Measurements from ENCODE around the gene SCNN1B.
"Not testable (repeated sequence)": the region's sequence is repeated elsewhere in the genome, so short reads cannot be mapped to it uniquely, and the experiment has no call there.

The SCNN1B gene

DNA sequence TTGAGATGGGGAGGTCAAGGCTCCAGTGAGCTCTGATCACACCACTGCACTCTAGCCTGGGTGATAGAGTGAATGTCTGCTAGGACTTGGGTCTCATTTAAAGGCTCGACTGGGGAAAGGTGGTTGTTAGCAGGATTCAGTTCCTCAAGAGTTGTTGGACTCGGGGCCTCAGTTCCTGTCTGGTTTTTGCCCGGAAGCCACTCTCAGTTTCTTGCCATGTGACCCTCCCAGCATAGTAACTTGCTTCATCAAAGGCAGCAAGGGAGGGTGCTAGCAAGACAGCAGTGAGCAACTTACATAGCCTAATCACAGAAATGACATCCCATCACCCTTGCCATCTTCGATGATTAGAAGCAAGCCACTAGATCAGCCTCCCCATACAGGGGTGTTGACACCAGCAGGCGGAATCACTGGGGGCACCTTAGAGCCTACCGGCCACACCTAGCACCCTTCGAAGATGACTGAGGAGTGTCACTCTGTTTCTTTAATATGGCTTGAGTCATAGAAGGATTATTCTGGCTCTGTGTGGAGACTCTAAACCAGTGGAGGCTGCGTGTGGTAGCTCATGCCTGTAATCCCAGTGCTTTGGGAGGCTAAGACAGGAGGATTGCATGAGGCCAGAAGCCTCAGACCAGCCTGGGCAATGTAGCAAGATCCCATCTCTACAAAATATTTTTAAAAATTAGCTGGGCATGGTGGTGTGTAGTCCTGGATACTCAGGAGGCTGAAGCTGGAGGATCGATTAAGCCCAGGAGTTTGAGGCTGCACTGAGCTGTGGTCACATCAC is 13.2 kb upstream of the SCNN1B start:
- DNase-seq: no peak

DNA sequence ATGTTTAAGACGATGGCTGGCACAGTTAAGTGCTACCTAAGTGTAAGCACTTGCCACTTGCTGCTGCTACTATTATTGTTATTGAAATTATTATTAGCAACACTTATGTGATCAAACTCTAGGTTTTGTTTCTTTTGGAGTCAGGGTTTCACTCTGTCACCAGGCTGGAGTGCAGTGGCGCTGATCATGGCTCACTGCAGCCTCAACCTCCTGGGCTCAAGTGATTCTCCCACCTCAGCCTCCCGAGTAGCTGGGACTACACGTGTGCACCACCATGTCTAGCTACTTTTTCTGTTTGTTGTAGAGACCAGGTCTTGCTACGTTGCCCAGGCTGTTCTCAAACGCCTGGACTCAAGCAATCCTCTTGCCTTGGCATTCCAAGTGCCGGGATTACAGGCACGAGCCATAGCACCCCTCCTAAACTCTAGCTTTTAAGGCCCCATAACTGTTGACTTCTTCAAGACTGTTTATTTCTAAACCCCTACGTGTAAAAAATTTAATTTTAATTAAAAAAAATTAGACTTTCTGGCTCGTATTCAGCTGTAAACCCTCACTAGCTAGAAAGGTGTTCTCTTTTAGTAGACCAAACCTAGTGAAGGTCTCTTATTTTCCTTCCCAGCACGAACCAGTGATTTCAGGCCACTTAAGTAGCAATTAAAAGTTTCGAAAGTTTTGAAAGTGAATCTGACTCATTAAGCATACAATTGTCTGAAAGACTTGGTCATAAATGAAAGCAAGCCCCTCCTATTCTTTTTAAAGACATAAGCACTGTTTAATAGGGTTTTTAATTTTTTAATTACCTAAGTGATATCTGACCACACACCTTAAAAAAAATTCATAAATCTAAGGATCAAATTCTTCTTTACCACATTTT is 11.7 kb upstream of the SCNN1B start:
- DNase-seq: no peak

DNA sequence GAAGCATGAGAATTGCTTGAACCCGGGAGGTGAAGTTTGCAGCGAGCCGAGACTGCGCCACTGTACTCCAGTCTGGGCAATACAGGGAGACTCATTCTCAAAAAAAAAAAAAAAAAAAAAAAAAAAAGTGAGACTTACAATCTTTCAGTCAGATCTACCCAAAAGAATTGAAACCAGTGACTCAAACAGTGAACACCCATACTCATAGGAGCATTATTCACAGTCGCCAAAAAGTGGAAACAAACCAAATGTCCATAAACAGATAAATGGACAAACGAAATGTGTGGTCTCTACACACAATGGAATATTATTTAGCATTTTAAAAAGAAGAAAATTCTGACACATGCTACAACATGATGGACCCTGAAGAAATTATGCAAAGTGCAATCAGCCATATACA is 9.1 kb upstream of the SCNN1B start:
- DNase-seq: no peak

DNA sequence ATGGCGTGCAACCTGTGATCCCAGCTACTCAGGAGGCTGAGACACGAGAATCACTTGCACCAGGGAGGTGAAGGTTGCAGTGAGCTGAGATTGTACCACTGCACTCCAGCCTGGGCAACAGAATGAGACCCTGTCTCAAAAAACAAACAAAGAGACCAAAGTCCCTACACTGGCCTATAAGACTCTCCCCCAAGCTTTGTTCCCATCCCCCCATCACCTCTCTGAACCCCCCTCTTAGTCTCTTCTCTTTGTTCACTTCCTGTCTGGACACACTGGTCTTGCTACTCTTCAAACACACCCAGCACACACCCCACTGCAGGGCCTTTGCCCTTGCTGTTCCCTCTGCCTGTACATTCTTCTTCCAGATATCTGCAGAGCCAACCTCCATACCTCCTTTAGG is 7.8 kb upstream of the SCNN1B start:
- no peak for DNase-seq

DNA sequence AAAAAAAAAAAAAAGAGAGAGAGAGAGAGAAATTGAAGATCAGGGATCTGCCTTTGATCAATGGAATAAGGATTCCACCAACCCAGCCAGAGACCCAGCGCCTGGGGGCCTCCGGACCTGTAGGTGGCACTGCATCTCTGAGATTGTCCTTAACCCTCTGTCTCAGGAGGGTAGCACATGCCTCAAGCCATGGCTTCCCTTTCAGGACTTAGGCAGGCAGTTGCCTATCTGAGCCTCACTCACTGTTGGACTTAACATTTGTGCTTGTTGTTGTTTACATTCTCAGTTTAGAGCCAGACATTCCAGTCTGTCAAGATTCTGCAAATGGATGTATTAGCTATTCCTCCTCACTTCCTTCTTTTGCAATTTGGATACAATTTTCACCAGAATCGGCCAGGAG is 5.1 kb upstream of the SCNN1B start:
- DNase-seq: no peak

DNA sequence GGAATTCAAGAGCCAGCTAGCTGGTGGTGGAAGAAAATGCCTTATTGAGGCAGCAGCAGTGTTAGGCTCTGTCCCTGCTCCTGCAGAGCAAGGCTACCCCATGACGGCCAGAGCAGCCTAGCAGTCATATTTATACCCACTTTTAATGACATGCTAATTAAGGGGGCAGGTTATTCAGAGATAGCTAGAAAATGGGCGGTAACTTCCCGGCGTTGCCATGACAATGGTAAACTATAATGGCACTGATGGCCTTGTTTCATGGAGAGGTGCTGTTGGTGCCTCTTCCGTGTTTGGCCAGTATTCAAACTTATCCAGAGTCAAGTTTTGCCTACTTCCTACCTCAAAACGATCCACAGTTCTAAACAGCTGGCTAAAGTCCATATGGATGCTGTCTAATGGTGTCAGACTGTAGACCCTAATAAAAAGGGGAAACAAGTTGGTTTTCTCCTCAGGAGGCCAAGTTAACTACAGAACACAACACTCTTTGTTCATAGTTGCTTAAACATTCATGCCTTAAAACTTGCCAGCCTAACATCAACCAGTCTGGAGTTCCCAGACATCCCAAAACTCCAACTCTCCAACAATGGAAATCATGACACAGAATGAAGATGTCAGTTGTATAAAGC is 3.7 kb upstream of the SCNN1B start:
- no peak for DNase-seq

DNA sequence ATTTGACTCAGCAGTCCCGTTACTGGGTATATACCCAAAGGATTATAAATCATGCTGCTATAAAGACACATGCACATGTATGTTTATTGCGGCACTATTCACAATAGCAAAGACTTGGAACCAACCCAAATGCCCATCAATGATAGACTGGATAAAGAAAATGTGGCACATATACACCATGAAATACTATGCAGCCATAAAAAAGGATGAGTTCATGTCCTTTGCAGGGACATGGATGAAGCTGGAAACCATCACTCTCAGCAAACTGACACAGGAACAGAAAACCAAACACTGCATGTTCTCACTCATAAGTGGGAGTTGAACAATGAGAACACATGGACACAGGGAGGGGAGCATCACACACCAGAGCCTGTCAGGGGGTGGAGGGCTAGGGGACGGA is 2.3 kb upstream of the SCNN1B start:
- not testable (repeated sequence) for DNase-seq

DNA sequence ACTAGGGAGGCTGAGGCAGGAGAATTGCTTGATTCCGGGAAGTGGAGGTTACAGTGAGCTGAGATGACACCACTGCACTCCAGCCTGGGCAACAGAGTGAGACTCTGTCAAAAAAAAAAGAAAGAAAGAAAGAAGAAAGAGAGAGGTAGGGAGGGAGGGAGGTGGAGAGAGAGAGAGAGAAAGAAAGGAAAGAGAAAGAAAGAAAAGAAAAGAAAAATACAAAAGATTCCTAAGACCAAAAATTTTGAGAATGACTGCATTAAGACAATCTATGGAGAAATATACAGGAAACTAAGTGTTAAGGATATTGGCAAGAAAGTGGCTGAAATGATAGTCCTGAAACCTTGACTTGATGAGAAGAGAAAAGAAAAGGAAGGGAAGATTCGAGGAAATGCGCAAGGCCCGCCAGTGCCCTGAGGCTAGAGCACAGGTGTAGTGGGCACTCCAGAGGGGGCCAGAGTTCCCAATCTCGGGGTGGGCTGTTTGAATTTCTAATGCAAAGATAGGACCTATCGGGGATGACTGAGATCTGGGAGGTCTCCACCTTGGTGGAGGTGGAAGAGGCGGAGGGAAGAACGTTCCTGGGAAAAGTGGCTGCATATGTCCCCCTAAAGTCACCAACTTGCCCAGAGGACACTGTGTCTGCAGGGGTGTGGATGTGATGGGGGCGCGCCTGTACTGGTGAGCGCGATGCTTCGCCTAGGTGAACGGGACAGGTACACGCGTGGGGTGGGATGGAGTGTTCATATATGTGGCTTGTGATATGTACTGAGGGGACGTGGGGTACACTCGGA is 654 bp upstream of the SCNN1B start:
- no peak for DNase-seq

DNA sequence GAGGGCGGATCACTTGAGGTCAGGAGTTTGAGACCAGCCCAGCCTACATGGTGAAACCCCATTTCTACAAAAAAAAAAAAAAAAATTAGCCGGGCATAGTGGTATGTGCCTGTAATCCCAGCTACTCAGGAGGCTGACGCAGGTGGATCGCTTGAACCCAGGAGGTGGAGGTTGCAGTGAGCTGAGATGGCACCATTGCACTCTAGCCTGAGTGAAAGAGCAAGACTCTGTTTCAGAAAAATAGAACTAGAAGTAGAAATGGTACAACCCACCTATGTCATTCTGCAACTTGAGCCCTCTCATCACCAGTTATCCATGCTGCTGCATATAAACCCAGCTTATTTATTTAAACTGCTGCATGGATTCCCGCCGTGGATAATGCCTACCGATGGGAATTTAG is 1.6 kb downstream of the SCNN1B start:
- DNase-seq: no peak

DNA sequence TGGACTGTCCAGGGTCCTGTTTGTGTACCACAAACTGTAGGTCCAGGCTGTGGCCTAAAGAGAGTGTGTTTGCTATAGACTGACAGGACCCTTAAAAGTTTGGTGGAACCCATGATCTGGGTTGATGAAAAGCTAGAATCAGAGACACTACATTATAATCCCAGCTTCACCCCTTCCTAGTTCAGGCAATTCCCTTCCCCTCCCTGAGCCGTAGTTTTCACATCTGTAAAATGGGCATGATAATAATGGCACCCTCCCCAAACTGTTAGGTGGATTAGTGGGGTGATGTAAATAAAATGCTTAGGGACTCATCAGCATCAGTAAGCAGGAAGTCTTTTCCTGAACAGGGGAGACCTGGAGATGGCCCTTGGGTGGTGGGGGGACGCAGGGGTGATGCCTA is 2.5 kb downstream of the SCNN1B start:
- DNase-seq: no peak

DNA sequence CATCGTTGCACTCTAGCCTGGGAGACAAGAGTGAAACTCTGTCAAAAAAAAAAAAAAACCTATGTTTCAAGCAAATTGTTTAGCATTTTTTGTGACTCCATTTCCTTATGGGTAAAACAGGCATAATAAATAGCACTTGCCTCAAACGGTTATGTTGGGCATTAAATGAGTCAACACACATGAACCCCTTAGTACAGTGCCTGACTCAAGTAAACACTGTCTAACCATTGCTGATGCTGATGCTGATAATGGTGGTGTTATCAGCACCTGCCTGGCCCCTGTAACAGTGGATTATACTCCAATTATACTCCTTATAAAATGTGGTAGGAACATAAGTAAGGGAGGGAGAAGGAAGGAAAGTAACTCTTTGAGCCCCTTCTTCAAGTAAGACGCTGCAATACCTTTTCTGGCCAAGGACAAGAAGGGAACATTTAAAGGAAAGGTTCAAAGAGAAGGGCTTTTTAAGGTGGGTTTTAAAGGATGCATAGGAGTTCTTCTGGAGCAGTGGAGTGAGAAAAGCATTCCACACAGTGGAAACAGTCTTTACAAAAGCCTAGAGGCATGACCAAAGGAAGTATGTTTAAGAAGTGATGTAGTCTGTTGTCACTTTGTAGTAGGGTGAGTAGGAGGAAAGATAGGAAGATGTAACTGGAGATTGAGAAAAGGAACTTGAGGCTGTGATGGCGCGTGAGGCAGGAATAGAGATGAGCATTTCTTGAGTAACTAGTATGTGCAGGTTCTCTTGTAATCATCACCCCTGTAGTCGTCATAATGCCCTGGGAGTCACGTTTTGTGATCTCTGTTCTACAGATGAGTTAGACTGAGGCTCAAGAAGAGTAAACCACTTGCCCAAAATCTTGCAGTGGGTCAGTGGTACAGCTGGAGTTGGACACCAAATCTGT is 4.3 kb downstream of the SCNN1B start:
- no peak for DNase-seq

DNA sequence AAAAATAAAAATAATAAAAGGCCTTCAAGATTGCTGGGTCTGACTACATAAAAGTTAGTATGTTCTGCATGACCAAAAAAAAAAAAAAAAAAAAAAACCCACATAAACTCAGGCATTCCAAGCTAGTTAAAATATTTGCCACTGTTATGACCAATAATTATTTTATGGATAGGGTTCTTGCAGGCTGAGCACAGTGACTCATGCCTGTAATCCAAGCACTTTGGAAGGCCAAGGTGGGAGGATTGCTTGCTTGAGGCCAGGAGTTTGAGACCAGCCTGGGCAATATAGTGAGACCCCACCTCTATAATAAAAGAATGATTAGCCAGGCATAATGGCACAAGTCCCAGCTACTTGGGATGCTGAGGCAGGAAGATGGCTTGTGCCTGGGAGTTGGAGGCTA is 8.1 kb downstream of the SCNN1B start:
- DNase-seq: no peak

DNA sequence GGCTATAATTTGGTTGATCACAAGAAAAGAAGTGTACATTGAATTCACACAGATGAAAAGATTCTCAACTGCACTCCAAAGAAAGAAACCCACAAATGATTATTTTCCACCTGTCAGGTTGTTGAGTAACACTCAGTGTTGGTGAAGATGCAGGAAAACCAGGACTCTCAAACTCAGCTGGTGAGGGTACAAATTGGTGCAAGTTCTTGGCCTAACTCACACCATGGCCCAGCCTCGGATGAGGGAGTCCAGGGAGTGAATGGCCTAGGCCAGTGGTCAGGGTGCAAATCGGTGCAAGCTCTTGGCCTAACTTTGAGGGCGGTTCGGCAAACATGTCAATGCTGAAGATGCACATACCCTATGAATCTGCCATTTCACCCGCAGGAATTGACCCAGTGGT is 8.6 kb downstream of the SCNN1B start:
- DNase-seq: no peak

DNA sequence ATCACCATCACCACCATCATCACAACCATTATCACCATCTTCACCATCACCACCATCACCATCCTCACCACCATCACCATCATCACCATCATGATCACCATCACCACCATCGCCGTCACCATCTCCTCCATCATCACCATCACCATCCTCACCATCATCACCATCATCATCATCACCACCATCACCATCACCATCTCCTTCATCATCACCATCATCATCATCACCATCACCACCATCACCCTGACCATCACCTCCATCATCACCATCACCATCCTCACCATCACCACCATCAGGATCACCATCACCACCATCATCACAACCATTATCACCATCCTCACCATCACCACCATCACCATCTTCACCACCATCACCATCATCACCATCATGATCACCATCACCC is 14.1 kb downstream of the SCNN1B start:
- DNase-seq: no peak

DNA sequence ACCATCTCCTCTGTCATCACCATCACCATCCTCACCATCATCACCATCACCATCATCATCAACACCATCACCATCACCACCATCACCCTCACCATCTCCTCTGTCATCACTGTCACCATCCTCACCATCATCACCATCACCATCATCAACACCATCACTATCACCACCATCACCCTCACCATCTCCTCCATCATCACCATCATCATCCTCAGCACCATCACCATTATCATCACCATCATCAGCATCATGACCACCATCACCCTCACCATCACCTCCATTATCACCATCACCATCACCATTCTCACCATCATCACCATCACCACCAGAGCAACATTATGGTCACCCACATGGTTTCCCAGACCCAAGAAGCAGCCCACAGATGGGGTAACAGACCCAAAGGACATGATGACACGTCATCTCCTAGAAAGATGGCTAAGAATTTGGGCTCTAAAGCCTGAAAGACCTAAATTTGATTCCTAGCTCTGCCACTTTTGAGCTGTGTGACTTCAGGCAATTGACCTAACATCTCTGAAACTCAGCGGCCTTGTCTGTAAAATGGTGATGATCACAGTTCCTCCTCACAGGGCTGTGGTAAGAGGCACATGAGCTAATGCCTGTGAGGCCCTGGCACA is 14.6 kb downstream of the SCNN1B start:
- DNase-seq: no peak

DNA sequence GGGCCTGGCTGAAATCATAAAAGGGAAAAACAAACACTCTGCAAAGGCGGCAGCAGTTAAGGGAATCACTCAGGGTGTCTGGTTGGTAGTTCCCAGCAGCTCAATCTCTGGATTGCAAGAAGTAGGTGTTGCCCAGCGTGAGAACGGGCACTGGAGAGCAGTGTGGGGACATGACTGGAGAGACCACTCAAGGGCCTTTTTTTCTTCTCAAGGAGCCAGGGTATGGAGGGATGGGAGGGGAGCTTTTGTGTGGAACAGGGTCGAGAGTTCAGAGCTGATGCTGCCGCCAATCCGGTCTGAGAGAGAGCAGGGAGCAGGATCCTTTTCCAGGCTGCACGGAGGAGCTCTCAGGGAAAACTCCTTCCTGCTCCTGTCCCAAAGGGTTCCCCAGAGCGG is 15.2 kb downstream of the SCNN1B start:
- no peak for DNase-seq

DNA sequence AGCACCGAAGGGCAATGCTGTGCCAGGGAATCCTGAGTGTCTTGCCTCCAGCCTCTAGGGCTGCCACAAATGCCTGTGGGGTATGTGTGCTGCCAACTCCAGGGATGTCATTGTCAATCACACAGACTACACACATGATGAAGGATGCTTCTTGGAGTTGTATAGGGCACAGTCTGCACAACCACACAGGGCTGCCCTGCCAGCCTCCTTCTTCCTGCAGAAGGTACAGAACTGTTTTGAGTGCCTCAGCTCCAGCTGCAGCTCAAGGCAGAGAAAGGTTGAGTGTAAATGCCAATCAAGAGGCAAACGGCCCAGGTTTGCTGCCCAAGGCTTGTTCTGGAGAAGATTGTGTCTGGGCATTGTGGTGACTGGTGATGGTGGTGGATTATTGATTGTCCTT is 15.6 kb downstream of the SCNN1B start:
- DNase-seq: no peak

DNA sequence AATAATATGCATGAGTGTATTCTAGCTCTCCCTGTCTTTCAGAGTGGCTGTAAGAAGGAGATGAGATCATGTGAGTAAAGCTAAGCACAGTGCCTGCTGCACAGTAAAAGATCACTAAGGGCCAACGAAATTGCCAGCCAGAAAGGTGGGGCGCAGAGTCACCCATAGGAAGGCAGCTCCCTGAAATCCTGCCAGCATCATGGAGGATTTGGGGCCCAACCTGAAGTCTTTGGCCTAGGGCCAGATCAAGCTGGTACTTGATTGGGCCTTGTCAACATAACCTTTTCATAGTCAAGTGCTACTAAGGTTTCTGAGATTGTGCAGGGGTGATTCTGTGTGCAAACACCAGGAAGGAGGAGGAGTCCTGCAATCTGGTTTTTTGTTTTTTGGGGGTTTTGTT is 16.5 kb downstream of the SCNN1B start:
- no peak for DNase-seq

DNA sequence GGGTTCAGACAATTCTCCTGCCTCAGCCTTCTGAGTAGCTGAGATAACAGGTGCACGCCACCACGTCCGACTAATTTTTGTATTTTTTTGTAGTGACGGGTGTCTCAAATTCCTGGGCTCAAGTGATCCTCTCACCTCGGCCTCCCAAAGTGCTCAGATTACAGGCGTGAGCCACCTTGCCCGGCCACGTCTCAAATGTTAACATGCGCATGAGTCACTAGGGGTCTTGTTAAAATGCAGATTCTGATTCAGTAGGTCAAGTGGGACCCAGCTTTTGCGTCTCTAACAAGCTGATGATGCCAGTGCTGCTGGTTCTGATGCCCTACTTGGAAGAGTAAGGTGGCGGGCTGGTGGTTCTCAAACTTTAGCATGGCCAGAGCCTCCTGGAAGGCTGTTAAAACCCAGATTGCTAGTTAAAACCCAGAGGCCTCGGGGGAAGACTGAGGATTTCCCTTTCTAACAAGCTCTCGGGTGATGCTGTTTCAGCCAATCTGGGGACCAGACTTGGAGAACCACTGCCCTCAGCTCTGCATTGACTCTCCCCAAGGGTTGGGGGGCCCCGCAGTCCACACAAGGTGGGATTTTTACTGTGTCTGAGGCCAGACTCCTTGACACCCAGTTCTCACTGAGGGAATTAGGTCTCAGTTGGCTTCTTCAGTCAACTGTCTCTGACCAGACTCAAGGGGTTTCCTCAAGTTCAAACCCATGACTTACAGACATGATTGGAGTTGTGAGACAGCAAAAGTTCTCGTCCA is 17.9 kb downstream of the SCNN1B start:
- no peak for DNase-seq

DNA sequence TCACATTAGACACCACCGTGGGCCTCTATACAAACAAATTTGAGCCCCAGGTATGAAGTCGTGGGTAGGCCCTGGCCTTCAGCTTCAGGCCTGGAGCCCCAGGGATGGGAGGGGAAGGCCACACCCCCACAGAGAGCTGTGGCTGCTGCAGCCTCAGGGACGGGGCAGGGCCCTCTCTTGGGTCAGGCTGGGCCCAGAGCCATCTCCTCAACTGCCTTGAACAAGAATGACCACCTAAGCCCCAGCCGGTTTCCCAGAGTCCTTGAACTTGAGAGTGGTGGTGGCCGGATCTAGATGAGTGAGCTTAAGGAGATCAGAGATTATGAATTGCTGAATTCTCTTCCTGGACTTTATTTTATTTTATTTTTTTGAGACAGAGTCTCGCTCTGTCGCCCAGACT is 18.6 kb downstream of the SCNN1B start:
- DNase-seq: no peak
